ENCODE results near the gene ZSCAN26.

- TF ChIP-seq CTCF (conservative IDR thresholded peaks at IDR 0.05) (no peak), ZFX (IDR thresholded peaks at IDR 0.05) (peak; percentile 88)
Measured at GRCh38 chr6:28266962-28267694, at the start of gene ZSCAN26.
